GM10248 (cell line): ENCODE measurements around the gene CYSTM1.
"Not testable (repeated sequence)": the region's sequence is repeated elsewhere in the genome, so short reads cannot be mapped to it uniquely, and the experiment has no call there.

Experiments
- CTCF ChIA-PET: fragments of 300-600 bp; sonication (Branson Sonifier 250); formaldehyde crosslinking; extraction: SDS; loops from one replicate; lab custom pipeline; 2021; ENCODE audit warnings: antibody characterized with exemption; lab: Yijun Ruan, JAX
- POLR2A ChIA-PET: fragments of 350-650 bp; sonication (Branson Sonifier 250); formaldehyde crosslinking; extraction: SDS; loops from one replicate; lab custom pipeline; 2020; ENCODE audit warnings: antibody characterized with exemption; lab: Yijun Ruan, JAX
- DNase-seq: peaks from one replicate; pipeline ENCODE4 v3.0.0; 2012; ENCODE audit errors: extremely low spot score
- TF ChIP-seq, protein P1 (sequence below): IDR thresholded peaks from 2 replicates; pipeline ENCODE4 v1.5.1; 2012; ENCODE audit warnings: mild to moderate bottlenecking, low read depth; ENCODE audit errors: extremely low read depth, missing control alignments, control extremely low read depth

Gene CYSTM1

DNA sequence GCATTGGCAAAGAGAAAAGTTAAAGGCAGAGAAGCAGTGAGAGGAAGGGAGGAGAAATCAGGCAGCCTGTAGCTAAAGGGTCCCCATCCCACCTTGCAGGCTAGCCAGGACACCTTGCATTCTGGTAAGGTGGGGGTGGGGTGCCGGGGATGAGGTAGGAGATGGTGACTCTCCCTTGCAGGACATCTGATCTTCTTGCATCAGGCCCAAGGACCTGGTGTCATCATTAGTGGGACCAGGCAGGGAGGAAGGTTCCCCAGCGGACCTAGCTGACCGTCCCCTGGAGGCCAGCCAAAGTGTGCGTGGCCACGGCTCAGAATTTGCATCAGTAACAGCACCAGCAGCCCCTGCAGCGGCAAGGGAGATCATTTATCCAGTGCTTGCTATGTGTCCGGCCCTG lies 21.7 kb upstream of the CYSTM1 start:
- POLR2A ChIA-PET, result no interaction called here
- TF ChIP-seq, protein P1, sequence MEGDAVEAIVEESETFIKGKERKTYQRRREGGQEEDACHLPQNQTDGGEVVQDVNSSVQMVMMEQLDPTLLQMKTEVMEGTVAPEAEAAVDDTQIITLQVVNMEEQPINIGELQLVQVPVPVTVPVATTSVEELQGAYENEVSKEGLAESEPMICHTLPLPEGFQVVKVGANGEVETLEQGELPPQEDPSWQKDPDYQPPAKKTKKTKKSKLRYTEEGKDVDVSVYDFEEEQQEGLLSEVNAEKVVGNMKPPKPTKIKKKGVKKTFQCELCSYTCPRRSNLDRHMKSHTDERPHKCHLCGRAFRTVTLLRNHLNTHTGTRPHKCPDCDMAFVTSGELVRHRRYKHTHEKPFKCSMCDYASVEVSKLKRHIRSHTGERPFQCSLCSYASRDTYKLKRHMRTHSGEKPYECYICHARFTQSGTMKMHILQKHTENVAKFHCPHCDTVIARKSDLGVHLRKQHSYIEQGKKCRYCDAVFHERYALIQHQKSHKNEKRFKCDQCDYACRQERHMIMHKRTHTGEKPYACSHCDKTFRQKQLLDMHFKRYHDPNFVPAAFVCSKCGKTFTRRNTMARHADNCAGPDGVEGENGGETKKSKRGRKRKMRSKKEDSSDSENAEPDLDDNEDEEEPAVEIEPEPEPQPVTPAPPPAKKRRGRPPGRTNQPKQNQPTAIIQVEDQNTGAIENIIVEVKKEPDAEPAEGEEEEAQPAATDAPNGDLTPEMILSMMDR, result no peak
- DNase-seq, result no peak
- CTCF ChIA-PET, result interaction anchor here (1.0 to 11.3 kb wide), 8 partner anchors 9 to 365 kb away, joined by 4 to 137 read pairs (median 14); no protein-coding TSS in a partner anchor

DNA sequence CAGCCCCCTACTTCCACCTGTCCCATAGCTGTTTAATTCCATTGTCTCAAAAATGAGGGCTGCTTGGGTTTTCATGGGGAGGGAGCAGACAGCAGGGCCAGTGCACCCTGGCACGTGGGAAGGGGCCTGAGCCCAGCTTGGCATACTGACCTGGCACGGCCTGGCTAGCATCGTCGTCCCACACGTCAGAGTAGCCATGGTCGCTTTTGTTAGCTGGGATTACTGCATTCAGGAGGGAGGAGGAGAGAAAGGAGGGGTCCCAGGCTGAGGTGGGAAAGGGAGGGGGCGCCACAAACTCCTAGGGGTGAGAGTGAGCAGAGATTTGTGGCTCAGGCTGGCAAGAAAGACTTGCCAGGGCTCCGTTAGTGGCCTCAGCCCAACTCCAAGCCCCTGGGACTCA lies 21.1 kb upstream of the CYSTM1 start:
- TF ChIP-seq, protein P1, result no peak
- ChIA-PET CTCF (interaction anchor here (0.8 to 11.3 kb wide), 9 partner anchors 10 to 366 kb away, joined by 3 to 137 read pairs (median 8); no protein-coding TSS in a partner anchor), POLR2A (no interaction called here)
- no peak for DNase-seq

DNA sequence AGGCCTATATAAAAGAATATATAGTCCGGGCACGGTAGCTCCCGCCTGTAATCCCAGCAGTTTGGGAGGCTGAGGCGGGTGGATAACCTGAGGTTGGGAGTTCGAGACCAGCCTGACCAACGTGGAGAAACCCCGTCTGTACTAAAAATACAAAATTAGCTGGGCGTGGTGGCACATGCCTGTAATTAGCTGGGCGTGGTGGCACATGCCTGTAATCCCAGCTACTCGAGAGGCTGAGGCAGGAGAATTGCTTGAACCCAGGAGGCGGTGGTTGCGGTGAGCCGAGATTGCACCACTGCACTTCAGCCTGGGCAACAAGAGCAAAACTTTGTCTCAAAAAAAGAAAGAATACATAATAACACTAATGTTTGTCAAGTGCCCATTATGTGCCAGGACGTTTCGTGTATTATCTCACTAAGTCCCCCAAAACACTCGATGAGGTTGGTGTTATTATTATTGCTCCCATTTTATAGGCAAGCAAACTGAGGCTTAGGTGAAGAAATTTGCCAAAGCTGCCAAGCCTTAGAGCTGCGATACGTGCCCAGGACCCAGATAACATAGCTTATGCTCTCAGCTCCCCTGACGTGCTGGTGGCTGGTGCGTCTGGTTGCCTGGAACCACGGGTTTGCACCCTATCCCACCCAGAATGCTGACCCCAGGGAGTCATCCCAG lies 20.1 kb upstream of the CYSTM1 start:
- POLR2A ChIA-PET, DNase-seq: not testable (repeated sequence)
- CTCF ChIA-PET, result interaction anchor here (0.7 to 11.3 kb wide), 11 partner anchors 11 to 374 kb away, joined by 3 to 137 read pairs (median 8); no protein-coding TSS in a partner anchor

DNA sequence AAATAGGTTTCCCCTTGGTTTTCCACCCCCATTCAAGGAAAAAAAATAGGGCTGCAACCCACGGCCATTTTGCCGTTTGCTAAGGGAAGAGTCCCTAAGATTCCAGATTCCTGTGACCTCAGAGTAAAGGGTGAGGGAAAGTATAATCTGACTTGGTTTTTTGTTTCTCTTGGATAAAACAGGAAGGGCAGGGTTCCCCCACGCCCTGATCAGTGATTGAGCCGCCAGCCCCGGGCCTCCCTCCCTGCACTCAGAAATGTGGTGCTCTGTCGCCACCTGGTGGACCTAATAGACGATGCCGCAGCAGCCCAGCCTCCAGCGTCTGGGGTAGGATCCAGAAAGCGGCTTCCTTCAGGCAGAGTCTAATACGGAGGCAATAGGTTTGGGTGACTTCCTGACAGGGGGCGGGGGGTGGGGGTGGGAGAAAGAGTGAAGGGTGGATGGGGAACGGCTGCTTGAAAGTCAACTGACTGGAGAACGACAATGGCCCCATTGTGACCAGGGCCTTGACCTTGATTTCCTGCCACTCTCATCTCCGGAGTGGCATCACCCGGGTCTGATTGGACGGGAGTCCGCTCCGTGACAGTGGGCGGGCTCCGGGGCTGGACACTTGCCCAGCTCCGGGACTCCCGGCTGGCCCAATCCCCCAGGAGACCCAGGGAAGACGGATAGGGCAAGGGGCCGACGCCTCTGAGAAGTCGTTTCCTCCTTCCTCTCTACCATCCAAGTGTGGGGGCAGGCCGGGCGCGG lies 17.8 kb upstream of the CYSTM1 start:
- CTCF ChIA-PET, result interaction anchor here (0.7 to 11.3 kb wide), 15 partner anchors 9 to 492 kb away, joined by 3 to 137 read pairs (median 6); partner anchors contain the start of gene CYSTM1
- peak; percentile 90 for DNase-seq
- TF ChIP-seq, protein P1, result peak; percentile 91
- POLR2A ChIA-PET, result no interaction called here

DNA sequence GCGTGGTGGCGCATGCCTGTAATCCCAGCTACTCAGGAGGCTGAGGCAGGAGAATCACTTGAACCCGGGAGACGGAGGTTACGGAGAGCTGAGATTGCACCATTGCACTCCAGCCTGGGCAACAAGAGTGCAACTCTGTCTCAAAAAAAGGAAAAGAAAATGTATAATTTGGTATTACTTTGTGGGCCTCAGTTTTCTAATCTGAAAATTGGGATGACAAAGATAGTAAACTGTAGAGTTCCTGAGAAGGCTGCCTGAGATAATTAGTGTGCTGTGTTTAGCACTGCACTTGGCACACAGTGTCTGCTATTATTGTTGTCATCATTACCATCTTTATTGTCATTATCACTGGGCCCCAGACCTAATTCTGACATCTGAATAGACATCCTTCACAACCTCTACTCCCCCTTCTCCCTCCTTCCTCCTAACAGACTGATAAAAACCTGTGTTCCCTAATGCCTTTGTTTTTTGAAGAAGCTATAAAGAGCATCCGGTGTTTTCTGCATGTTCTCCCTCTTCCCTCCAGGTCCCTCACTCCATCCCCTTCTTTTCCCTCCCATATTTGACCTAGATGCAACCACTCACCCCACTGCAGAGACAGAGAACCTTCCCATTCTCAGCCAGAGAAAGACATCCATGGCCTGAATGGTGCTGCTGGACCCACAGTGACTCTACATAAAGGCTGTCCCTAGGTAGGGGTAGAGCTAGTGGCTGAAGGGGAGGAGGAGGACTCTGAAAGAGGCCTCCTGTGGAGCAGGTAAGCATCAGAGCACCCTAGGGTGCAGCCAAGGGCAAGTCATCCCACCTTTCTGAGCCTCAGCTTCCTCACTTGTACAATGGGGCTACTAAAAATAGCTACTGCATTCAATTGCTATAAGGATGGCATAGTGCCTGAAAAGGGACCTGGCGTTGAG lies 15.7 kb upstream of the CYSTM1 start:
- no peak for DNase-seq
- TF ChIP-seq, protein P1, result no peak
- ChIA-PET CTCF (interaction anchor here (1.1 to 11.3 kb wide), 7 partner anchors 10 to 371 kb away, joined by 3 to 137 read pairs (median 15); no protein-coding TSS in a partner anchor), POLR2A (no interaction called here)

DNA sequence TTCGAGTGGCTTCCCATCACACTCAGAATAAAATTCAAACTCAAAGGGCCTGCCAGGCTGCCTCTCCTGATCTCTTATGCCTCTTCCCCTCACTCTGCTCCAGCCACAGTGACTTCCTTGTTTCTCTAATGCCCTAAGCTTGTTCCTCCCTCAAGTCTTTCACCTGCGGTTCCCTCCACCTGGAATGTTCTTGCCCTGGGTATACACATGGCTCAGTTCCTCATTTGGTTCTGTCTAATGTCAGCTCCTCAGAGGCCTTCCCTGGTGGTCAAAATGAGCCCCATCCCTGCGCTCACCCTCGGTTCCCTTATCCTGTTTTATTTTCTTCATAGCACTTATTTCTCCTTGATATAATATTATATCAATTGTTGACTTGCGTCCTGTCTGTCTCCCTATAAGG lies 12.7 kb upstream of the CYSTM1 start:
- ChIA-PET CTCF (interaction anchor here (0.7 to 11.3 kb wide), 5 partner anchors 8 to 375 kb away, joined by 3 to 137 read pairs (median 4); partner anchors contain the start of gene CYSTM1), POLR2A (no interaction called here)
- no peak for DNase-seq
- TF ChIP-seq, protein P1, result no peak
